NCI-H1105 (cell line): ENCODE measurements around the gene GPRIN2.

Experiments
- DNase-seq: peaks from one replicate; lab custom pipeline; 2025; lab: John Stamatoyannopoulos, UW

Gene GPRIN2

DNA sequence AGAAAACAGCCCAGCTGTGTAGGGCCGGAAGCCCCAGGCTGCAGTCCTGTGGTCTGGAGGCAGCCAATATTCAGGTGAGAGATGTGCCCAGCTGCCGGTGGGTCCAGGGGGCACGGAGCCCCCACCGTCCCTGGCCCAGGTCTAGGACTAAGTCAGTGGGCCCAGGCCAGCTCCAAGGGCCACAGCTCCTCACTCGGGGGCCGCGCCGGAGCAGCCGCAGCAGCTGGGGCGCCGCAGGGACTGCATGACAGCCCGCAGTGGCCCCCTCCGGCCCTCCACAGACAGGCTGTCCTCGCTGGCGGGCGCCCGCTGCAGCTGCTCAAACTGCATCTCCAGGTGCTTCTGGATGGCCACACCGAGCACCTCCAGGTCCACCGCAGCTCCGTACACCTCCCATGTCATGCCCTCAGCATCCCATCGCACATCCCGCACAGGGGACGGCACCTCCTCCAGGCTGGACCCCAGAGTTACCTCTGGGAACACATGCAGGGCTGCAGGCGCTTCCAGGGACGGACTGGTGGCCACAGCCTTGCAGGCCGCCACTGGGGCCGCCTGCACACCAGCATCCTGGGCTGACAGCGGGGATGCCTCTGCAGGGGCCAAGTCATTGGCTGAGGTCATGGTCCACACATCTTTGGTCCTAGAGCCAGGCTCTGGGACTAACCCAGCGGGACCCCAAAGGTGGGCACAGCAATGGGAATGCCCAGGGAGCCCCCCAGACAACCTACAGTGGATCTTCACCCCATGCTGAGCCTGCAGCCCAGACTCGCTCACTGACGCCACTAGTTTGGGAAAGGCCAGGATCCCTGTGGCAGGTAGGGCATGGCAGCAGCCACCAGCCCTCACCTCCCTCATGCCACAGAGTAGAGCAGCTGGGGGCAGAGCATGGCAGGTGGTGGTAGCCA, 7.0 kb downstream of the GPRIN2 start:
- no peak for DNase-seq

DNA sequence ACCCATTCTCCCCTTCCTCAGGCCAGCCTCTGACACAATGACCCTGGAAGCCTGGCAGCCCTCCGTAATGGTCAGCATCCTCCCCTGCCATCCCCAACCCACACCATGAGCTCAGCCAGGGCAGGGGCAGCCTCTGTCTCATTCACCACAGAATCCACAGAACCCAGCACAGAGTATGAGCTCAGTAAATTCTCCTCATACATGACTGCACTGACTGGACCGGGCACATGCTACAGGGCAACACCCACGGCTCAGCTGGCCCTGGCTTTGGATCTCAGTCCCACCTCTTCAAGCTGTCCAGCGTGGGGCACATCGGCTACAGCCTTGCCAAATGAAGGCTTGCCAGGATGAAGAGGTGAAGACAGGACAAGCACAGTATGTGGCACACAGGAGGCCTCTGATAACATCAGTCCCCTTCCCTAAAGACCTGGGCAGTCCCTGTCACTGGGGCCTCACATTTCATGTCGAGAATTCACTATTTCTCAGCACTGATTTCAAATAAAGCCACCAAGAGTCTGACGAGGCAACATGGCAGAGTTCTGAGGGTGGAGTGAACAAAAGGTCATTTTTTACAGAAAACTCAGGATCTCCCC, 7.9 kb downstream of the GPRIN2 start:
- no peak for DNase-seq

DNA sequence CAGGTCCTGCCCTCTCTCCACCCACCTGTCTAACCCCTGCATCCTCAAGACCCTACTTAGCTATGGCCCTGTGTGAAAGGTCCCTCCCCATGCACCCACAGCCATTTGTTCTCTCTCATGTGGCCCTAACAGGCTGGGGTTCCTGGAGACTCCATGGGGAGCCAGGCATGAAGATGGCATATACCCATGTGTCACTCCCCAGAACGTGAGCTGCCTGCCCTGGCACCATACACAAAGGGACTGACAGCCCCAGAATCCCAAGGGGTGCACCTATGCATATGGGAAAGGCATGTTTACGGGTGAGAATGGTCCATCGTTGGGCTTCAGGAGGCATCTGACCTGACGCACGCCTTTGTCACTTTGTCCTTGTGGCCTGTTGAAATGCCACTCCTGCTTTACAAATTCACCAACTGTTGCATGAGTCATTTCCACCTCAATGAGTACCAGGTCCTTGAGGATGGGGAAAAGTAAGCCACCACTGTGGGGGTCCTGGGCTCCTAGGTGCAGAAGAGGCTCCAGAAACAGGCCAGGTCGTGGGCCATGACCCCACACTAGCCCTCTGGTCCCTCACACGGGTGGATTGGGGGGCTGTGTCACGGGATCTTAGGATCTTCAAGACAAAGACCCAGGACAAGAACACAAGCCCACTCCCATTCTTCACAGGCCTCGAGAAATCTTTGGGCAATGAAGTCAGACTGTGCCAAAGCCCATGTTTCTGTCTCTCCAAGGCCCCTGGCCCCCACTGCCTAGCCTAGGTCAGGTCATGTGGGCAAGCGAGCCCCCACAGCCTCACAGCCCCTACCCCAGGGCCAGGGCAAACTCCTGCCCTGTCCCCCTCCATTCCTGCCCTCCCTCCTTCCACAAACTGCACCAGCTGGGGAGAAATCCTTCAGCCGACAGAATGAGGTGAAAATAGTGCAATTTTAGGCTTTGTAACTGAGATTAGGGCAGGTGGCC, 8.6 kb downstream of the GPRIN2 start:
- no peak for DNase-seq

DNA sequence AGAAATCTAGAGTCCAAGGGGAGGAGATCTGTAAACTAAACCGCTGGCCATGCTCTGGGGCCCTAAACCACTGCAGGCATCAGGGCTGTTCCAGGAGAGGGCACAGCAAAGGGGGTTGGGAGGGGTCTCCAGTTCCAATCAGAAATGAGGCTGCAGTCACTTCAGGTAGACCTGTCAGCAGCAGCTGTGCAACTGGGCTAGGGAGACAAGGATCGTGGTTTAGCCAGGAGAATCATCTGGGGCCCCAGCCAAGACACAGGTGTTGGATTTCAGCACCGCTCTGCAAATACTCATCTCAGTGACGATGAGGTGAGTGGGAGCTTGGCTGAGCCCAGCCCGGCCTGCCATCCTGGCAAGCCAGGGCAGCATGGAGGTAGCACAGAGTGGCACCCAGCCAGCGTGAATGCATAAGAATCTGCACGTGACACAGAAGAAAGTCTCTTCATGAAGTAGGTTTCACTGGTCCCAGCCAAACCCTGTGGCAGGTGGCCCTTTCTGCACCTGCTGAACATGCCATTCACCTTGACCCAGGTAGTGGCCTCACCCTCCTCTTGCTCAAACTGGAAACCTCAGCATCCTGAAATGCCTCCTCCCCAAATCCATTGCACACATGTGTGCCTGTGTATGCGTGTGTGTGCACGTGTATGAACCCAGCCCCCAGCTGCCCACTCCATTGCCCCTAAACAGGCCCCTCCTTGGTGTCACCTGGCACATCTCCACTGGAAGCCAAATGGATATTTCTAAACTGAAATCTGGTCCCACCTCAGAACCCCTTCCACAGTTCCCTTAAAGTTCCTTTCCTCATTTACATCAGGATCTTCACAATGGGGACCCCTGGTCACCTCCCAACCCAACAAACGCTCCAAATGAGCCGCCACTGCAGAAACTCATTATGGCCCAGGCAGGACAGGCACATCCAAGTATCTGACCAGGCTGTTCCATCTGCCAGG, 9.6 kb downstream of the GPRIN2 start:
- no peak for DNase-seq

DNA sequence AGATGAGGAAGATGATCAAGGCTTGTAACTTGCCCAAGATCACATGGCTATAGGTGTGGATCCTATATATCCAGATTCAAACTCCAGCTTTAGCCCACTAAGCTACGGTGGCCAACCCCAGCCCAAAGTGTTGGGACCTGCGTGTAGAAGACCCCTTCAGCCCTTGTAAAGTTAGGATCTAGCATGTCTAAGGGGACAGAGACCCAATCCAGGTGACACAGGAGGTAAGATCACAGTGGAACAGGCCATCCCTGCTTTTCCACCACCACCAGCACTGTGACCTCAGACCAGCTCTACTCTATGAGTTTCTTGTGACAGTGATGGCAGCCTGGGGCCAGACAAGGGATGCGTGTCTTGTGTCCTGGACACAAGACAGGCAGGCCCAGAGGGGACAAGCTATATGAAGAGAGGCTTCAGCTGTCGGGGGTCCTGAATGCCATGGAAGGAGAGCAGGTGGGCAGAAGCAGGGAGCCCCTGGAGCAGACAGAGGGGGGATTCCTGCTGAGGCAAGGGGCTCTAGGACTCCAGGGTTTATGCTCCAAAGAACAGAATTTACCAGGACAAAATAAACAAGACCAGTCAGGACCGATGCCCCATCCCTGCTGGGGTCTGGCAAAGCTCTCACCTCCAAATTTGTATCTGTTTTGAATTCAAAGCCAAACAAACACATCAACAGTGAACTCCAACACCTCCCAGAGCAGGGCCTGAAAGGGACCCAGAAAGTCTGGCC, 10.4 kb downstream of the GPRIN2 start:
- no peak for DNase-seq

DNA sequence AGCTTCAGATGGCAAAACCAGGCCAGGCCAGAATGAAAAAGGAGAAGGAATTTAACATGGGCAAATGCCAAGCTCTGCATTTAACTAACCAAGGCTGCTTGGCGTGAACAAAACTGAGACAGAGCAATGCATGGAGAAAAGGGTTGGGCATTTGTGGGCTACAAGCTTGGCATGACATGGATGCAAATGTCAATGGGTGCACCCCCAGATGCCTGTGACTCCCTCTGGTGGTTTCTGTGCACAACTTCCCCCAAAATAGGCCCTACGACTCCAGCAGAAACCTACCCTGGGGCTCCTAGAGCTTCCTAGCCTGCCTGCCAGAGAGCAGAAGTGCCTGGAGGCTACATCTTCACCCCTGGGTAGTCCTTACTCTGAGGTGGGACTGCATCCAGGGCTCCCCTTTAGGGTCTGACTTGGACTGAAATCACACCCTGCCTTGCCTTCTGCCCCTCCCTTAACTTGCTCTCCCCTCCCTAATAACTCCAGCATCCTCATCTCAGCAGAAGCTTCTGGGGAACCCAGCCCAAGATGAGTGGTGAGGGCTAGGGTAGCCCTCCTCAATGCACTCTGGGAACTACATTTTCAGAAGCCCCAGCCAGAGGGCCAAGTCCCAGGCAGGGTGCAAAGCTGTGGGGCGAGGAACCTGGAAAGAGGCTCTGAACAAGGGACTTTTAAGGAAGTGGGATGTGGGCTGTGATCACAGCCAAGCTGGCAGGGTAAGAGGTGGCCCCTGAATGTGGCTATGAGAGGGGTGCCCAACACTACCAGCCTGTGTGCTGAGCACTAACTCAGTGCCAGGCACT, 11.3 kb downstream of the GPRIN2 start:
- no peak for DNase-seq

DNA sequence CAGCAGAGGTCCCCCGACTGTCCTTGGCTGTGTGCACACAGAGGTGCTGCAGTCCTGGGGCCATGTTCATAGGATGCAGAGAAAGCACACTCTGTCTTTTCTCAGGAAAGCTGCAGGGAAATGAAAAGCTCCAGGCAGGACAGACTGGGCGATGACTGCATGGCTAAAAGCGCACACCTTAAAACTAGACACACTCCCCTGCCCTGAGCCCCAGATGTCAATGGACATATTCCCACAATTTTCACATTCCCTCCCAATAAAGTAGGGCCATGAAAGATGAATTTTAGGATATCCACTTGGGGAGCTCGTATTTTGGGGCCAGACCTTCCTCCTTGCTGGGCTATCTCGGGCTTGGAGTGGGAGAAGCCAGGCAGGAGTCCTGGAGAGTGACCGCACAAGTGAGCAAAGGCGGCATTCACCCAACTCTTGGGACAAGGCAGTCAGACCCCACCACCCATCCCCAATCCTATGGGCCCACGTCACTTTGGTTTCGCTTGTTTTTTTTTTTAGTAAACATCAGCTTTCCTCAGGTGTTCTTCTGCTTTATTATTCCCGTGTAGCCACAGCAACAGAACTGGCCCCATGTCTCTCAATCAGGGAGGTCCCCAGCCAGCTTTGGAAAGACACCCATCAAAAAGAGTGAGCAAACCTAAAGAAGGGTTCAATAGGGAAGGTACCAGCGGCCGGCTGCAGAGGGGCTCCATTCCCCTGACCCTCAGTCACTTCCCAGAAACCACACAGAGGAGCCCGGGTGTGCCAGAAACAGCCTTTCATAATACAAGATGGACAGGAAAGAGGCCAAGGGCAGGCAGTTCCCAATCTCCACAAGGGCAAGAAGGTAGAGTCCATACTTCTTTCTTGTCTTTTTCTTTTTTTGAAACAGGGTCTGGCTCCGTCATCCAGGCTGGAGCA, 12.7 kb downstream of the GPRIN2 start:
- no peak for DNase-seq

DNA sequence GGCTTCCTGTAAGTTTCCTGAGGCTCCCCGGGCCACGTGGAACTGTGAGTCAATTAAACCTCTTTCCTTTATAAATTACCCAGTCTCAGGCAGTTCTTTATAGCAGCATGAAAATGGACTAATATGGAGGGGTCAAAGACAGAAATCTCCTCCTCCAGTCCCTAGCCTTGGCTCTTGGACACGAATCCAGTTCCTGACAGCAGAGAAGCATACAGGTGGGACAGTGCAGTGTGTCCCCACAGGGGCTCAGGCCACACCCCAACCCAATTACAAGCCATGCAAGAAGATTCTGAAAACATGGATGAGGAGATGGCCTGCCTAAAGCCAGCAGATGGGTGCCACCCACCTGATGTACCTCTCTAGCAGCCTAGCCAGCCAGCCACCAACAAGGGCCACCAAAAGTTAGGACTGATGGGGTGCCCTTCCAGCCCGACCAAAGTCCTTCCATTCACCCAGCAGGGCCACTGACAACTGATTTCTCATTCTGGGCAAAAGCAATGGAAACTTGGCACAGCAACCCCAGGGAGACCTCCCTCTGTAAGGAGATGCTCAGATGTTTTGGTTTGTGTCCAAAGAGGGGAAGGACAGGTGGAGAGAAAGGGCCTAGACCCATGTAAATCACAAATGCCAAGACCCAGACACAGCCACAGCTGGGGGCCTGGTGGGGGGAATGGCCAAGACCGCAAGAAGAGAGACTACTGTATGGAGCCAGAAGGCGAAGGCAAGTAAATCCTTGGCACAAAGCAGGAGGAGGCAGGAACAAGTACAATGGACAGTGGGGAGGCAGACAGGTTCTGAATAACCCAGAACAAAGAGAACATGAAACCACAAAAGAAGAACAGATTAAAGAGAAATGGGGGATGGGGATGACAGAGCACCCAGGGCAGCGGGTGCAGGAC, 13.6 kb downstream of the GPRIN2 start:
- DNase-seq = no peak

DNA sequence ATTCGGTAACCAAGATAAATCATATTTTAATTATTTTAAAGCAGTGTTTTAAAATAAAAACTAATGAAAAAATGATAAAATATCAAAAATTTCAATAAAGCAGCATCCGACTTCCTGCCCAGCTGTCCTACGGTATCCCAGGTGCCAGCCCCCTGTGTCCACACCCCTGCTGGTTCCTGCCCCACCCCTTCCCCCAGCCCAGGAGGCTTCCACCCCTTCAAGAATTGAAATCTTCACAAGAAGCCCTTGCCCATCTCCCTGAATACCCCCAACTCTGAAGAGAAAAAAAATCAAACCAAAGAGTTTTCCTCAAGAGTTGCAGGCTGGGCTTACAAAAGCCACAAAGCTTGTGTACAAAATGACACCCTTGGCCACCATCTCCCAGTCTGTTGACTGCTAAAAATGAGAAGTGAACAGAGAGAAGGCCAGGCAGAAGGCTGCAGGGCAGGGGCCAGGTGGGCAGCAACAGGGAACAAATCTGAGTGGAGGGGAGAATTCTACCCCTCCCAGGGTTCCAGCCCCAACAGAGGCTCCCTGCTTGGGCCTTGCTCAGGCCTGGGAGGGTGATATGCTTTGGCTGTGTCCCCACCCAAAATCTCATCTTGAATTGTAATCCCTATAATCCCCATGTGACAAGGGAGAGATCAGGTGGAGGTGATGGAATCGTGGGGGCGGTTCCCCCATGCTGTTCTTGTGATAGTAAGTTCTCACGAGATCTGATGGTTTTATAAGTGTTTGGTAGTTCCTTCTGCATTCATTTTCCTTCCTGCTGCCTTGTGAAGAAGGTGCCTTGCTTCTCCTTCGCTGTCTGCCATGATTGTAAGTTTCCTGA, 14.5 kb downstream of the GPRIN2 start:
- DNase-seq = no peak

DNA sequence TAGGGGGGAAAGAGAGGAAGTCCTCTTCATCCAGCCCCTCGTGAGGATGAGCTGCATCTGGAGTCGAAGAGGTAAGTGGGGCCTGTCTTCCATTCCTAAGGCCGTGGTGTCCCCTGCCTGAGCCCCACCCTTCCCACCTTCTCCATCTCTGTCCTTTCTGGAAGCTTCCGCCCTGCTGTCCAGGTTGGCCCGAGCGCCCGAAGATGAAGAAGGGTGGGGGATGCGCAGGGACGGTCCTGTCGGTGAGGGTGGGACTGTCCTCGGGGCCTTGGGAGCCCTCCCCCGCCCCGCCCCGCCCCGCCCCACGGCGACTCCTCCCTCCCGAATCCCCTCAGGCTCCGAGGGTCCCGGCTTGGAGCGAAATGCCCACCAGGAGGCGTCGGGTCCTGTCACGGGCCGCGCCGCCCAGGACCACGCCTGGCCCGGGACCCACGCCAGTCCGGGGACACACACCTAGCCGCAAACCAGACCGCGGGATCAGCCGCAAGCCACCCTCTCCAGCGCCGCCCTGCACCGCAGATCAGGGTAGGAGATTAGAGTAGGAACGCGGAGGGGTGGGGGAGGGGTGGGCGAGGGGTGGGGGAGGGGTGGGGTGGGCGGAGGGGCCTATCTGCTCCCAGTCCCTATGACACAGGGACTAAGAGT, 15.3 kb downstream of the GPRIN2 start:
- no peak for DNase-seq

DNA sequence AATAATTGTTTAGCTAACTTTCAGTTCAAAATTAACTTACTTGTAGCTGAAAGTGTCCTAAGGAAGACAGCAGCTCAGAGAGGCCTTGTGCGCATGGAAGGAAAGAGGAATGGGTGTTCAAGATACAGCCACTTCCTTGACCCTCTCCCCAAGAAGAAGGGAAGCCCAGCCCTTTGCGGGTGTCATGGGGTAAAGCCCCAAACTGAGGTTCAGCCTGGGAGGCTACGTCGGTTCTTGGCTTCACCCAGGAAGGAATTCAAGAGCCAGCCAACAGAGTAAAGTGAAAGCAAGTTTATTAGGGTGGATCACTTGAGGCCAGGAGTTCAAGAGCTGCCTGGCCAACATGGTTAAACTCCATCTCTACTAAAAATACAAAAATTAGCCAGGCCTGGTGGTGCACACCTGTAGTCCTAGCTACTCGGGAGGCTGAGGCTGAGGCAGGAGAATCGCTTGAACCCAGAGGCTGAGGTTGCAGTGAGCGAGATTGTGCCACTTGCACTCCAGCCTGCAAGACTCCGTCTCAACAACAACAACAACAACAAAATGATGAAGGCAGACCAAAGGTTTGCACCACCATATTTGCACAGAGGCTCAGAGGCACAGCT, 15.9 kb downstream of the GPRIN2 start:
- no peak for DNase-seq

DNA sequence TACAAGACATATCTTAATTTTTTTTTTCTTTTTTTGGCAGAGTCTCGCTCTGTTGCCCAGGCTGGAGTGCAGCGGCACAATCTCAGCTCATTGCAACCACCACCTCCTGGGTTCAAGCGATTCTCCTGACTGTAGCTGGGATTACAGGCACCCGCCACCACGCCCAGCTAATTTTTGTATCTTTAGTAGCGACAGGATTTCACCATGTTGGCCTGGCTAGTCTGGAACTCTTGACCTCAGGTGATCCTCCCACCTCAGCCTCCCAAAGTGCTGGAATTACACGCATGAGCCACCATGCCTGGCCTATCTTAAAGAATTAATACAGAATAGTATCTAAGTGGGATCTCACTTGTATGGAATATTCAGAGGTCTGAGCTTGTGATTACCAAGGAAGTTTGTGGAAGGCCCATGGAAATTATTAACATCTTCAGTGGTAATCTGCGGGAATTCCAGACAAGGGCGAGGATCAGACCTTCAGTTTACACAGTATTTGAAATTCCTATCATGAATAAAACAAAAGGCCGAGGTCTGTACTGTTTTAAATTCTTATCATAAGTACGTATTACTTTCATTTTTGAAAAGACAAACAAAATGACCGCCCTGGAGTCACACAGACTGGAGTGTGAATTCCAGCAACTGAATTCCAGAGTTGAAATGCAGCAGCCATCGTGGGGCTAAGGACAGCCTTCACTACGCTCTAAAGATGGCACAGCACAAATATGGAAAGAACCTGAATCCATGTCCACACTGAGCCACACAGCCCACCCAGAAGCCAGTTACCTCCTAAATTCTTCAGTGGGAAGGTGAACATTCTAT, 16.7 kb downstream of the GPRIN2 start:
- no peak for DNase-seq

DNA sequence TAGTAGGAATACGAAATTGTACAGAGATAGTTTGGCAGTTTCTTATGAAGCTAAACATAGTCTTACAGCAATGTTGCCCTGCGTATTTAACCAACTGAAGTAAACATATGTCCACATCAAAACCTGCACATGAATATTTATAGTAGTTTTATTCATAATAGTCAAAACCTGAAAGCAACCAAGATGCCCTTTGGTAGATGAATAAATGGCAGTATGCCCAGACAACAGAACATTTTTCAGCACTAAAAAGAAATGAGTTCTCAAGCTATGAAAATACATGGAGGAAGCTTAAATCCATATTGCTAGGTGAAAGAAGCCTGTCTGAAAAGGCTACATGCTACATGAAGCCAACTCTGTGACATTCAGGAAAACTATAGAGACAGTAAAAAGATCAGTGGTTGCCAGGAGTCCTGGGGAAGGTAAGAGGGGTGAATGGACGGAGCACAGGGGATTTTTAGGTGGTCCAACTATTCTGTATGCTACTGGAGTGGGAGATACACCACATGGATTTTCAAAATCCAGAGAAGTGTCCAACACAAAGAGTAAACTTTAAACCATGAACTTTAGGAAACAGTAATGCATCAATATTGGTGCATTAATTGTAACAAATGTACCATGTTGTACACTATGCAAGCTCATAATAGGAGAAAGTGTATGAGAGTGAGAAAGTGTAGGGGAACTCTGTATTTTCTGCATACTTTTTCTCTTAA, 17.6 kb downstream of the GPRIN2 start:
- no peak for DNase-seq

DNA sequence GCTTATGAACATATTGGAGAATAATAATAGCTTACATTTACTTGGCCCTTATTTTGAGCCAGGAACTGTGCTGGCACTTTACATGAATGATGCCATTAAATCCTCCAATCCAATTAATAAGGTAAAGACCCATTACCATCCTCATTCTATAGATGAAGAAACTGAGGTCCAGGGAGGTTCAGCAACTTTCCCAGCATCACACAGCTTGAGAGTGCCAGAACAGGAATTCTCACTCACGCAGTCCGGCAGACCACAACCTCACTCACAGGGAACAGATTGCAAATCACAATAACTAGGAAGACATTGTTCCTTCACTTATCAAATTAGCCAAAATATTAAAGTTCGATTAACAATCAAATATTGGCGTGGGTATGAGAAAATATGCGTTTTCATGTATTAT, 18.3 kb downstream of the GPRIN2 start:
- no peak for DNase-seq
